ENCODE data around the gene TRPV2.

The TRPV2 gene

GRCh38 chr17:16453493-16453851 lies 38.1 kb downstream of the TRPV2 start:
- no peak for DNase-seq (ENCODE audit: low read depth)
- TF ChIP-seq, protein P1, sequence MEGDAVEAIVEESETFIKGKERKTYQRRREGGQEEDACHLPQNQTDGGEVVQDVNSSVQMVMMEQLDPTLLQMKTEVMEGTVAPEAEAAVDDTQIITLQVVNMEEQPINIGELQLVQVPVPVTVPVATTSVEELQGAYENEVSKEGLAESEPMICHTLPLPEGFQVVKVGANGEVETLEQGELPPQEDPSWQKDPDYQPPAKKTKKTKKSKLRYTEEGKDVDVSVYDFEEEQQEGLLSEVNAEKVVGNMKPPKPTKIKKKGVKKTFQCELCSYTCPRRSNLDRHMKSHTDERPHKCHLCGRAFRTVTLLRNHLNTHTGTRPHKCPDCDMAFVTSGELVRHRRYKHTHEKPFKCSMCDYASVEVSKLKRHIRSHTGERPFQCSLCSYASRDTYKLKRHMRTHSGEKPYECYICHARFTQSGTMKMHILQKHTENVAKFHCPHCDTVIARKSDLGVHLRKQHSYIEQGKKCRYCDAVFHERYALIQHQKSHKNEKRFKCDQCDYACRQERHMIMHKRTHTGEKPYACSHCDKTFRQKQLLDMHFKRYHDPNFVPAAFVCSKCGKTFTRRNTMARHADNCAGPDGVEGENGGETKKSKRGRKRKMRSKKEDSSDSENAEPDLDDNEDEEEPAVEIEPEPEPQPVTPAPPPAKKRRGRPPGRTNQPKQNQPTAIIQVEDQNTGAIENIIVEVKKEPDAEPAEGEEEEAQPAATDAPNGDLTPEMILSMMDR (conservative IDR thresholded peaks at IDR 0.05; ENCODE audit: low read depth, low read length) = no peak
- no peak overlapping the region for H3K4me3 ChIP-seq (ENCODE audit: low read length)

- no peak for DNase-seq (ENCODE audit: low read depth)
- TF ChIP-seq, protein P1 (conservative IDR thresholded peaks at IDR 0.05; ENCODE audit: low read depth, low read length) = no peak
- no peak overlapping the region for H3K4me3 ChIP-seq (ENCODE audit: low read length)
Measured at GRCh38 chr17:16455997-16456741, 40.8 kb downstream of the TRPV2 start.

DNA sequence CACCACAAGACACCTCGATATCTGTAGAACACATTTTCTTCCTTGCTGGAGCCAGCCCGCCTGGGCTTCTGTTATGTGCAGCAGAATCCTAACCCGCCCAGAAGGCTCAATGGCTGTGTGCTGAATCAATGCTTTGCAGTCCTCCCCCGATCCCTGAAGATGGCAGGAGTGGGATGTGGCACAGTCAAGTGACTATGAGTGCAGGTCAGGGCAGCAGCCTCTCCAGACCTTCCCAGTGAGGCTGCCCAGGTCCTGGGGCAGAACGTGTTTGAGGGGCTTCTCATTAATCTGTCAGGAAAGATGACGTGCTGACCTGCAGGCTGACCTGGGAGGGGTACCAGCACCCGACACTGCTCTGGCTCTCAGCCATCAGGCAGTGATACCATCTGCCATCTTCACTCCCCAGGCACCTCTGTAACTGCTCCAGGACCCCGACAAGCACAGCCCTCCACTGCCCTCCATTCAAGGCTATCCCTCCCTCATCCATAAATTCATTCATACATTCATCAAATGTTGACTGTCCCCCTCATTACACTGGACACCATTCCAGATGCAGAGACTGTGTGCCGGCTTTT lies 41.5 kb downstream of the TRPV2 start:
- TF ChIP-seq, protein P1 (conservative IDR thresholded peaks at IDR 0.05; ENCODE audit: low read depth, low read length) = no peak
- no peak overlapping the region for H3K4me3 ChIP-seq (ENCODE audit: low read length)
- DNase-seq (ENCODE audit: low read depth) = no peak

DNA sequence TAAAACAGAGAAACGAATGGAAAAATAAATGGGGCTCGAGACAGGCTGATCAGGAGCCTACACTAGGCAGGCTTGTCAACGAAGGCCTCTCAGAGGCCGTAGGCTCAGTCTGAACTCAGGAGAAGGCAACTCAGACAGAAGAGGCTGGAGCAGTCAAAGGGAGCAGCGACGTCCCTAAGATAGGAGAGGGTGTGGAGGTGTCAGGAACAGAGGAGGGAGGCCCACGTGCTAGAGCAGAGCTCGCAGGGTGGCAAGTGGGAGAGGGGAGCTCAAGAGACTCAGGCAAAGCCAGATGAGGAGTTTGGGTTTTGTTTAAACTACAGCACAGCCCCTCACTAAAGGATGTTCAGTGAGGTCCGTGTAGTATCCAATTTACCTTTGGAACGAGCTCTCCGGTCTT lies 43.9 kb downstream of the TRPV2 start:
- TF ChIP-seq, protein P1 (conservative IDR thresholded peaks at IDR 0.05; ENCODE audit: low read depth, low read length) = no peak
- DNase-seq (ENCODE audit: low read depth) = no peak
- H3K4me3 ChIP-seq (ENCODE audit: low read length) = no peak overlapping the region

GRCh38 chr17:16459855-16460550 lies 44.6 kb downstream of the TRPV2 start:
- no peak overlapping the region for H3K4me3 ChIP-seq (ENCODE audit: low read length)
- TF ChIP-seq, protein P1 (conservative IDR thresholded peaks at IDR 0.05; ENCODE audit: low read depth, low read length) = no peak
- no peak for DNase-seq (ENCODE audit: low read depth)

GRCh38 chr17:16460796-16461605 lies 45.6 kb downstream of the TRPV2 start:
- TF ChIP-seq, protein P1 (conservative IDR thresholded peaks at IDR 0.05; ENCODE audit: low read depth, low read length) = no peak
- no peak overlapping the region for H3K4me3 ChIP-seq (ENCODE audit: low read length)
- no peak for DNase-seq (ENCODE audit: low read depth)
